GM19193 (cell line): ENCODE data around the gene ALK.

Source experiments
- POLR2A ChIP-seq: IDR thresholded peaks from 4 replicates; pipeline ENCODE4 v1.6.1; 2011; ENCODE audit not compliant: insufficient read depth, insufficient read length; ENCODE audit errors: extremely low read depth

The ALK gene

DNA sequence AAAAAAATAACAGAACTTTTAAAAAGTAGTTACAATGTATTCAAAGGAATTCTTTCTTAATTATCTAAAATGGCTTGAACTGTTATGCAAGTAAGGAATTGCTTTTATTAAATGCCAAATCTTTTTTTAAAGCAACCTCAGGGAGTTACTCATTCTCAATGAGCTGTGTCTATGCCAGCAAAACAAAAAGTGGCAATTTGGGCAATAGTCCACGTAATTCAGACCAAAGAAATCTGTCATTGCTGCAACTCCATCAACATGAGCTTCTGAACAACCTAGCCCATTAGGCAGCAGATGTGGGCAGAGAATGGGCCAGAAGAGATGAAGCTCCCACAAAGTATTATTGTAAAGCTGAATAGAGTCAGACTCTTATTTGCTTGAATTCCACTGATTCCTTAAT lies 118.4 kb downstream of the ALK start:
- TF ChIP-seq POLR2A, result no peak

DNA sequence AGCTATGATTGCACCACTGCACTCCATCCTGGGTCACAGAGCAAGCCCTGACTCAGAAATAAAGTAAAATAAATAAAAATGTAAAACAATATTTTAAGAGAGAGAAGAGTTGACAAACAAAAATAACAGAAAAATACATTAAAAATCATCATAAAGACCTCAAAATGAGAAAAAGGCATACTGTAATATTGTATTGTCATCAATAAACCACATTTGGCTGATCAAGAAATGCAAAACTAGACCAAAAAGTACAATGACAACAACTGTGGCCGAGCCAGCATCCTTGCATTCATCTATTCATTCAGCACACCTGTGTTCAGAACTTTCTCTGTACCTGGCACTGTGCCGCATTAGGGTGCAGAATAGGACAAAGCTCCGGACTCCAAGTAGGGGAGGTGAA lies 121.8 kb downstream of the ALK start:
- TF ChIP-seq POLR2A, result no peak

DNA sequence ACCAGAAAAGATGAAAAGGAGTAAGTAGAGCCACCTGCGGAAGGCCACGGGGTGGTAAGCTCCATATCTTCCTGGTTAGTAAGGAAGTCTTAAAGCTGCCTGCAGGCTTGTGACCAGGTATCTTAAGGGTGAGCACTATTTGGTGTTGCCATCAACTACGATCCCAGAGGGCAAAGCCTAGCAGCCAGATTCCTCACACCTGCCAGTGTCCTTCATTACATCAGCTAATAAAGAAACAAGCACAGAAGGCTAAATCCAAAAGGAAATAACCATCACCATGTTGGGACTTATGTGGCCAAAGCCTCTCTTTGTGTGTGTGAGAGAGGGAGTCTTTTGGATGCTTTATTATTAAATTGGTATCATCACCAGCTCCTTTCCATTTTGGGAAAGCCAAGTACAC lies 123.5 kb downstream of the ALK start:
- no peak for TF ChIP-seq POLR2A

DNA sequence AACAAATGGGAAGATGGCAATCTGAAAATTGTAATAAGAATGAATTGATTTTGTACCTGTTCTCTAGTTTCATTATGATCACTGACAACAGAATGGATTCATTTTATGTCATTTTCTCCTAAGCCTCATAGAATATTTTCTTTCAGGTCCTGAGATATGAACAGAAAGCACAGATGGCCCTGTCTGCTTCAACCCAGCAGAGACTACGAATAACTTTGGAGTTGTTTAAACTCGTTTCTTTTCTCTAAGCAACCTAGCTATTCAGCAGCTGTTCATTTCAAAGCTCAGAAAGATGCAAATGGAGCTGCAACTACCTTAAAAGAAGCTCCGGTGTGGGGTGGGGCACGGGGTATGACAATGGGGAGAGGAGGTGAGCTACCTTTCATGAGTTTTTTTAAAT lies 124.9 kb downstream of the ALK start:
- no peak for TF ChIP-seq POLR2A

DNA sequence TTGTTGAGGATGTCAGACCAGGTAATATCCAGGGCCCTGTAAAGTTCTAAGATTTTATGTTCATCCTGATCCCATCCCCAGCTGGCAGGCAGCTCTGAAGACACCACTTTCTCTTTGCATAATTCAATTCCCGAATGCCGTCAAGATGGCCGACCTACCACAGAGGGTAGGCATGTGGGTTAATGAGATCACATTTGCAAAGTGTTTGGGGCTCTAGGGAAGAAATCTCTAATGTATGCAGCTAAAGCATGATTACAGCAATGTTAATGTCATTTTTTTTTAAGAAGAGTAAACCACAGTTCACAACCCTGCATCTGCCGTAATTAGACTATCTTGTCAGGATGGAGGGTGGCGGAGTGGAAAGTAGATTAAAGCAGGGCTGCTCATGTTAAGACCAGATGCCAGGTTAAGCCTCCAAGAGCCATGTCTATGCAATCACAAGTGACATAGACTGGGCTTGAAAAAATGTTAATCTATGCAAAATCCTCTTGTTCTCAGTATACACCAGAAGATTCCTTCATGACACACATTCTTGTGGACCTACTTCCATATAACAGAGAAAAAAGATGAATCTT lies 131.4 kb downstream of the ALK start:
- no peak for TF ChIP-seq POLR2A

DNA sequence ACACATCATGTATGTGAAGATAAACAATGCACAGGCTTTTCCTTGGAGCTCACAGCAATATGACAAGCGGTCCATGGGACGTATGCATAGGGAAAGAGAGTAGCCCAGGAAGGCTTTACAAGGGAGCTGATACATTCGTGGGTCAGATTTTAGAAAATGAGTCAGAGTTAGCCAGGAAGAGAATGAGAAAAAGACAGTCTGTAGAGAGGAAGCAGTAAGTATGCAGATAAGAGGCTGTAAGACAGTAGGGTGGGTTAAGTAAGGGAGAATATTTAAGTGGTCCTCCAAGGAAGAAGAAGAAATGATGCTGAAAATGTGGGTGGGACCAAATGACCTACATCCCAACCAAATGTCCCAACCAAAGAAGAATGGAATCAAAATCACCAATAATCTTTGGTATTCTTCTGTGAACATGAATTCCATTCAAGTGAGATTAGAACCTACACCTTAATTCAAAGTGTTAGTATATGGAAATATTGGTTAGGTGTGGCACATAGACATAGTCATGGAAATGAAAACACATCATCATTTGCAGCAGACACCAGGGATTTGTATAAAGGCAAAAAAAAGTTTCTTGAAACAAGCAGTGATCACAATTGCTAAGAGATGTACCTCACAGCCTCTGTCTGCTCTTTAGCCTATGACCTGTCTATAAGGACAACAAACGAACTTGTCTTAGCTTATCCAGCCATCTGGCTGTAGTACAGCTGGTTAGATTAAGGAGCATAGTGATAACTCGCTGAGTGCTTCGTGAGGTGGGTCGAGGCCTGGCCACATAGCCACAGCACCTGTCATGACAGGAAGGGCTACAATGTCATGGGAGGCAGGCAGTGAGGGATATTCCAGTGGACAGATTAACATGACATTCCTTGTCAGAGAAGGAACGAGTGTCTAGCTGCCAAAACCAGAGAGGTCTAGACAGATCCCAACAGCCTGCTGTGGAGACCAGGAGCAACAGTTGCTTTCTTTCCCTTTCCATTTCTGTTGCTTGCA lies 133.6 kb downstream of the ALK start:
- no peak for TF ChIP-seq POLR2A

DNA sequence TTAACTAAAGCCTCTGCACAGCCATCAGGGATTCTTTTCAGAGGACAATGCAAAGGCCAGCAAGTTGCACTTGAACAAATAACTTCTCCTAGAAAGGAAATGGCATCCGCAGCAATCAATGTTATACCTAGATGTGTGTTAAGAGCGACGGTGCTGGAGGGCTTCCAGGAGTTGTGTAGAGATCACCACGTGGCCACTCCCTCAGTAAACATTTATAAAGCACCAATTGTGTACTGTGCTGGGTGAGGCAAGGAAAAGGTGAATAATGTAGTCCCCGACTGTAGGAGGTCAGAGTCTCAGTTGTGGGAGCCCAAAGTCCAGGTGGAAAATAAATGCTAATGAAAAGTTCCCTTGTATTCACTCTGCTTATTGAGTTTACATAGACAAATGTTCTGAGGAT lies 135.0 kb downstream of the ALK start:
- no peak for TF ChIP-seq POLR2A

DNA sequence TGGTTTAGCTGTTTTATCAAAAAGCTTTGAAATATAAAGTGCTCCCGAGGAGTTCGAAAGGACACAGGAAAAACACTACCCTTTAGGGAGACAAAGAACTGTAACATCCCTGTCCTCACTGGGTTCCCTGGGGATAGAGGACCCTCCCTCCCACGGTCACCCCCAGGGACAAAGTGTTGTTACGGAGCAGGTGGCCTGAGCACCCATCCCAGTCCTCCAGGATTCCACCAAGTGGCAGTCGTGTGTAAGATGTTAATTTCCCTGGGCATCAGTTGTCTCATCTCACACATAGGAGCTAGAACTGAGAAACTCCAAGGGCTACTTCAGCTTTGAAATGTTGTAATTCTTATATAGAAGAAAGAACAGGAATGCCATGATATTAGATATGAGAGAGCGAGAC lies 137.7 kb downstream of the ALK start:
- TF ChIP-seq POLR2A, result no peak

DNA sequence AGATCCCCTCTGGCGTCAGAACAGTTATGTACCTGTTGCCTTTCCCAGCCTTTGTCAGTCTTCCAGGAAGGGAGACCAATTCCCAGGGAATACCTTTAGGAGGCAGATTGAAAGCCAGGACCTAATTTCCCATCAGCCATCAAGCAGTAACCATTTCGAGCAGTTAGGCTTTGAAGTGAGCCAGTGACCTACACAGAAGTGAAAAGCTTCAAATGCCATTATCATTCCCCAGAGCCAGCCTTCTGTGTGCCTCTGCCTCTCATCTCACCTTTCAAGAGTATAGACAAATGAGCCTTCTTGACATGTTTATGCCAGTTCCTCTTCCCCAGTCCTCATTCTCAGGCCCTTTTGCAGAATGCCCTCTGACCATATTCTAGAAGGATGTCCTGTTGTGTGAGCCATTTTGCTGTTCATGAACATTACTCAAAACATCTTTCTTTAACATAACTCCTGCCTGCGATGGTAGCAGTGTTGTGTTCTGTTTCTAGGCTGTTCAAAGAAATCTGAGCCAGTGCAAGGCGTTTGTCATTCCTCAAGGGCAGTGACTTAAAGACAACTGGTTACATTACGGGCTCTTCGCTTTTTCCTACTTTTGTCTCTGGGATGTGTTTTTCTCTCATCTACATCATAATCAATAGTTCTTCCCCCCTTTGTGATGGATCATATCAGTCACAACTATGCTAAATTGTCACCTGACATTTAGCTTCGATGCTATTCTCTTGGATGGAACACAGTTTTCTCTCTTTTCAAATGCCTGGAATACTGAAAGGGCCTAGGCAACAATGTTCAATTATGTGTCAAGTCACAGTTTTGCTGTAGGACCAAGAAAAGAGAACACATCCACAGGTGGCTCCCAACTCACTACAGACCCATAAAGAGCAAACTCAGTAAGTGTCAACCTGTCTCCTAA lies 138.6 kb downstream of the ALK start:
- no peak for TF ChIP-seq POLR2A

DNA sequence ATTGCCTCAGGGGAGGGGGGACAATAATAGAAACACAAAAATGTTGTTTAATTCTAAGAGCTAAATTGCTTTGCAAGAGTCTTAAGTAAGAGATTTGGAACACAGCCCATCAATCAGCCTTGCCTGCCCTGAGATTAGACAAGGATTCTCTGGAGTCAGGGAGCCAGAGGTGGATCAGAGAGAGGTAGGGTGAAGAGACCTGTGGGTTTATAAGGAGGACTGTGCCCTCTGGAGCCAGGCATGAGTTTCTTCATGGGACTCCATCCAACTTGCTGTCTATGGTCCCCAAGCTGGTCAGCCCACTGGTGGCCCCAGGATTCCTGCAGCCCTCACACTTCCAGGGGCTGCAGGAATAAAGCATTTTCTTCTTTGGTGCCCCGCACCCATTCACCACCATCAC lies 139.3 kb downstream of the ALK start:
- no peak for TF ChIP-seq POLR2A

DNA sequence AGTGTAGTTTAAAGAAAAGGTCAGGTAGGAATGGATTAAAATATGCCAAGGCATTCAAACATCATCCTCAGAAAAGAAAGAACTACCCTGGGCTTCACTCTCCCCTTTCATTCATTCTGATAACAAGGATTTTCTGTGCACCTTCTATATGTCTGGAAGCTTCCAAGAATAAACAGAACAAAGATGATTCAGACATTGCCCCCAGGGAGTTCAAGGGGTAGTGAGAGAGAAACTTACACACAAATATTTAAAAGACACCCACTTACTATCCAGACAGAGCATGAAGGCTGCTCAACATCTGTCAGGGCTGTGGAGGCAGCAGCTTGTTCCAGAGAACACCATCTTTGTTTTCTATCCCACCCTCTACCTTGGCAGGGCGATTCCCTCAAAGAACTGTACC lies 140.5 kb downstream of the ALK start:
- no peak for TF ChIP-seq POLR2A

DNA sequence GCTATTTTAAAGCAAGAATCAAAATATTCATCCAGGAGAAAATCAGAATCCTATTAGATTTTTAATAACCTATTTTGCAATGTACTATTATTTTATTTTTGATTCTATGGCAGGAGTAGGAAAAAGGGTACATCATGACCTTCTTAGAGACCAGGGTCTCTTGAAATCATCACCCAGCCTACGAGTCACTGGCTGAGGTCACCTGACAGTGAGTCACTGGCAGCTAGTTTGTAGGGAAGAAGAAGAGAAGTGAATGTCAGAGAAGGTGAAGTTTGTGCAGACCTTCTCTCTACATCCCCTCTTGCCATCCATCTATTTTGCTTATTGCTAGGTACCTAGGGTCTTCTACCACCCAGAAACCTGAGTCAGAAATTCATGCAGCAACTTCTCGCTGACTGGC lies 144.2 kb downstream of the ALK start:
- TF ChIP-seq POLR2A, result no peak

DNA sequence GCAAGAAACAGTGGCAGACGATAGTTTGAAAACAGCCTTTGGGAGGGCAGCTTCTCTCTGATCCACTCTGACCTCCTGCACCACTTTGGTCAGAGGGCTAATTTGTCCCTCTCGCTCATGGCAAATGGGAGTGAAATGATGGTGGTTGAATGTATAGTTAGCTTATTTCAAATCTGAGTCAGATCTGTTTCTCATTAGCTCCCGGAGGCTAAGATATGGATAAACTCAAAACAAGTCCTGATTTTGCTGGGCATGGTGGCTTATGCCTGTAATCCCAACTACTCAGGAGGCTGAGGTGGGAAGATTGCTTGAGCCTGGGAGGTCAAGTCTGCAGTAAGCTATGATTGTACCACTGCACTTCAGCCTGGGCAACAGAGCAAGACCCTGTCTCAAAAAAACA lies 145.0 kb downstream of the ALK start:
- no peak for TF ChIP-seq POLR2A

DNA sequence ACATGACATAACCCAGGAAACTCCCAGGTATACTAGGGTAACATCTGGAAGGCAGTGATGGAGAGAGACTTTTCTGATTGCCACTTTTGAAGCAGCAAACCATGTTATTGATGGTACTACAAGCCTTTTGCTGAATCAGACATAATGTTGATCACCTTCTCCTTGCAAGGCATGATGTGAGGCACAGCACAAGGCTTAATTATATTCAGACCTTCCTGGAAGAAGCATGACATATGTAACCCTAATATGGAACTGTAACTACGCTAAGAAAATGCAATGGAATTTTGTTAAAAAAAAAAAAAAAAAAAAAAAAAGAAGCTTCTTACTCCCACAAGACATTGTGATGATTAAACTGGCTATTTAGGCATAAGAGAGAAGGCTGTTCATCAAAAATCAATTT lies 145.4 kb downstream of the ALK start:
- no peak for TF ChIP-seq POLR2A

DNA sequence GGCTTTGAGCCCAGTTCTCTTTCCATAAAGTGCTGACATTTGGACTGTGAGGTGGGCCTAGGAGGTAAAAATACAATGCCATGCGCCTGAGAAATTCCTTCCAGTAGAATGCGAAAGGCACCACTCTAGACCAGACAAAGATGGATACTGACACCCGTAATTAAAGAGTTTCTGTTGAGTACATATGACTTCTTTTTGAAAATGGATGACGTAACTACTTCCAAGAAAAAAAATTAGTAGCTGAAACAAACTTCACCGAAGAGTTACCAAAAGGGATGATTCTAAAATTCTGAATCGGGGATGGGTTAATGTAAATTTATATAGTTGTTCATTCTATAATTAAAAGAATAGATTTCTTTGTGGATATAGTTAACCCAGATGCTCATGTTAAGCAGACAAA lies 146.8 kb downstream of the ALK start:
- no peak for TF ChIP-seq POLR2A
